Pons (tissue), 1 donor: ENCODE data around the gene ARHGAP22.
"Not testable (repeated sequence)": the region's sequence is repeated elsewhere in the genome, so short reads cannot be mapped to it uniquely, and the experiment has no call there.

Source experiments
- DNase-seq: peaks from one replicate; pipeline ENCODE4 v3.0.0-alpha.2; 2016; ENCODE audit warnings: low spot score

ARHGAP22 gene

GRCh38 chr10:48604991-48605508, at the start of gene ARHGAP22:
ARHGAP22 (minus strand) TSS chr10:48605073; CDS start chr10:48604796, 277 bp downstream.
- peak; percentile 64 for DNase-seq

GRCh38 chr10:48653944-48654698, 49.2 kb upstream of the ARHGAP22 start:
- DNase-seq = no peak

- DNase-seq = no peak
Observed at GRCh38 chr10:48653347-48653746, 48.5 kb upstream of the ARHGAP22 start.

- DNase-seq = no peak
Observed at GRCh38 chr10:48652344-48652743, 47.5 kb upstream of the ARHGAP22 start.

- DNase-seq = no peak
Observed at GRCh38 chr10:48651839-48652238, 47.0 kb upstream of the ARHGAP22 start.

- no peak for DNase-seq
Observed at GRCh38 chr10:48651293-48651692, 46.4 kb upstream of the ARHGAP22 start.

GRCh38 chr10:48649349-48649944, 44.6 kb upstream of the ARHGAP22 start:
- DNase-seq = peak; percentile 66

GRCh38 chr10:48648172-48648942, 43.5 kb upstream of the ARHGAP22 start:
- DNase-seq = no peak

- not testable (repeated sequence) for DNase-seq
Observed at GRCh38 chr10:48647073-48647472, 42.2 kb upstream of the ARHGAP22 start.

GRCh38 chr10:48645600-48645999, 40.7 kb upstream of the ARHGAP22 start:
- peak; percentile 90 for DNase-seq

GRCh38 chr10:48641099-48641690, 36.3 kb upstream of the ARHGAP22 start:
- DNase-seq = not testable (repeated sequence)

- no peak for DNase-seq
Observed at GRCh38 chr10:48640326-48640725, 35.5 kb upstream of the ARHGAP22 start.

- no peak for DNase-seq
Observed at GRCh38 chr10:48639632-48640031, 34.8 kb upstream of the ARHGAP22 start.

- DNase-seq = no peak
Observed at GRCh38 chr10:48638739-48639527, 34.1 kb upstream of the ARHGAP22 start.

- DNase-seq = no peak
Observed at GRCh38 chr10:48638158-48638557, 33.3 kb upstream of the ARHGAP22 start.

GRCh38 chr10:48636901-48637300, 32.0 kb upstream of the ARHGAP22 start:
- DNase-seq = no peak

GRCh38 chr10:48636231-48636630, 31.4 kb upstream of the ARHGAP22 start:
- no peak for DNase-seq

GRCh38 chr10:48634984-48635557, 30.2 kb upstream of the ARHGAP22 start:
- DNase-seq = no peak

- DNase-seq = peak; percentile 91
Observed at GRCh38 chr10:48634198-48634983, 29.5 kb upstream of the ARHGAP22 start.
